DMS153 treated with DMSO at 0.1 percent for 48 hours (cell line): ENCODE measurements around the gene RNU5B-1.
"Not testable (repeated sequence)": the region's sequence is repeated elsewhere in the genome, so short reads cannot be mapped to it uniquely, and the experiment has no call there.

Experiments
- DNase-seq: peaks from one replicate; lab custom pipeline; 2025; ENCODE audit not compliant: unreplicated experiment; lab: John Stamatoyannopoulos, UW

RNU5B-1 gene

GRCh38 chr15:65339920-65340319 is 35.4 kb downstream of the RNU5B-1 start:
- no peak for DNase-seq

GRCh38 chr15:65342493-65342892 is 38.0 kb downstream of the RNU5B-1 start:
- no peak for DNase-seq

- DNase-seq = no peak
Observed at GRCh38 chr15:65343374-65343981, 39.0 kb downstream of the RNU5B-1 start.

GRCh38 chr15:65344214-65344913 is 39.9 kb downstream of the RNU5B-1 start:
- no peak for DNase-seq

GRCh38 chr15:65344914-65345275 is 40.4 kb downstream of the RNU5B-1 start:
- no peak for DNase-seq

GRCh38 chr15:65346856-65347598 is 42.5 kb downstream of the RNU5B-1 start:
- no peak for DNase-seq

GRCh38 chr15:65347756-65348155 is 43.3 kb downstream of the RNU5B-1 start:
- not testable (repeated sequence) for DNase-seq

GRCh38 chr15:65349338-65349737 is 44.9 kb downstream of the RNU5B-1 start:
- no peak for DNase-seq

GRCh38 chr15:65351972-65352371 is 47.5 kb downstream of the RNU5B-1 start:
- DNase-seq = not testable (repeated sequence)
